GM12878 (cell line): ENCODE results near the gene KCNAB2. TPM values are rescaled to one million over a fixed set of nuclear protein-coding genes. Genes with fewer than 3 reads are reported as not detected.

ENCODE experiments used
- ATAC-seq: fragments of 200-7000 bp; cut with Tn5 transposase; 3 replicates; pipeline ENCODE4 v1.9.1; 2020; ENCODE audit warnings: mild to moderate bottlenecking, moderate library complexity
- BruUV-seq: library from RNA; stranded (reverse); fragments of 400-500 nt; replicated peaks from 2 replicates; lab custom pipeline; 2021; lab: Mats Ljungman, UMichigan
- CTCF ChIA-PET: fragments of 300-600 bp; sonication (Branson Sonifier 250); formaldehyde crosslinking; extraction: SDS; loops from one replicate; lab custom pipeline; 2021; ENCODE audit warnings: inconsistent platforms; lab: Yijun Ruan, JAX
- POLR2A ChIA-PET: fragments of 350-600 bp; formaldehyde crosslinking; extraction: SDS; loops from one replicate; lab custom pipeline; 2021; ENCODE audit warnings: inconsistent platforms; lab: Charles Lee
- RAD21 ChIA-PET: fragments of 300-600 bp; sonication (Branson Sonifier 250); formaldehyde crosslinking; loops from one replicate; lab custom pipeline; 2023; ENCODE audit warnings: antibody characterized with exemption; ENCODE audit not compliant: unreplicated experiment; lab: Charles Lee
- SMC1A ChIA-PET: fragments of 300-600 bp; sonication (Branson Sonifier 250); formaldehyde crosslinking; loops from one replicate; lab custom pipeline; 2023; ENCODE audit not compliant: unreplicated experiment, uncharacterized antibody; lab: Charles Lee
- DNase-seq: peaks from one replicate; pipeline ENCODE4 v3.0.0-alpha.2; 2011; ENCODE audit warnings: low read depth, low spot score
- FAIRE-seq: peaks from 3 replicates; lab custom pipeline; 2011; peaks lifted over from hg19 to GRCh38; lab: Jason Lieb, UNC
- H2AFZ ChIP-seq: 2 replicates; pipeline ENCODE4 v1.6.0; 2011; ENCODE audit warnings: low read depth, low read length, control low read depth; ENCODE audit not compliant: control insufficient read depth
- H3K27ac ChIP-seq: 2 replicates; pipeline ENCODE4 v1.5.1; 2011; ENCODE audit warnings: control low read depth; ENCODE audit not compliant: control insufficient read depth, insufficient read depth
- H3K27me3 ChIP-seq, 2 experiments: replicated peaks in 1 of 2; 2 replicates each; pipeline versions ENCODE4 v1.6.0 to v1.6.1; 2011; ENCODE audit warnings: low read length in 1 of 2; ENCODE audit not compliant: control insufficient read depth in 2 of 2, insufficient read depth in 2 of 2
- H3K36me3 ChIP-seq, 2 experiments: 2 replicates each; pipeline ENCODE4 v1.5.1; 2011; ENCODE audit warnings: low read length in 1 of 2; ENCODE audit not compliant: control insufficient read depth in 2 of 2, insufficient read depth in 2 of 2
- H3K4me1 ChIP-seq: 2 replicates; pipeline ENCODE4 v1.6.1; 2011; ENCODE audit warnings: mild to moderate bottlenecking, low read length, moderate library complexity, mixed read lengths; ENCODE audit not compliant: control insufficient read depth, insufficient read depth
- H3K4me2 ChIP-seq: 2 replicates; pipeline ENCODE4 v1.6.0; 2011; ENCODE audit warnings: control low read depth; ENCODE audit not compliant: control insufficient read depth, insufficient read depth
- H3K4me3 ChIP-seq: fragments of 200-600 bp; sonication (generic); 2 replicates; pipeline ENCODE4 v1.5.1; 2016
- H3K79me2 ChIP-seq: 2 replicates; pipeline ENCODE4 v1.6.0; 2011; ENCODE audit warnings: low read length; ENCODE audit not compliant: control insufficient read depth, insufficient read depth
- H3K9ac ChIP-seq: 2 replicates; pipeline ENCODE4 v1.8.0; 2011; ENCODE audit warnings: low read length, control low read depth, mixed read lengths; ENCODE audit not compliant: control insufficient read depth, insufficient read depth
- H3K9me3 ChIP-seq: replicated peaks from 3 replicates; pipeline ENCODE4 v1.5.1; 2011; ENCODE audit warnings: mild to moderate bottlenecking, low read length; ENCODE audit not compliant: control insufficient read depth, insufficient read depth
- H4K20me1 ChIP-seq: 2 replicates; pipeline ENCODE4 v1.6.0; 2011; ENCODE audit not compliant: control insufficient read depth, insufficient read depth
- CHD4 ChIP-seq: fragments of 200-600 bp; sonication (generic); IDR thresholded peaks from 2 replicates; pipeline ENCODE4 v1.6.1; 2016; ENCODE audit warnings: mild to moderate bottlenecking
- ESRRA ChIP-seq: IDR thresholded peaks from 2 replicates; pipeline ENCODE4 v1.6.1; 2012; ENCODE audit warnings: mild to moderate bottlenecking, low read length, improper control_type of control experiment
- EZH2 ChIP-seq: IDR thresholded peaks from 2 replicates; pipeline ENCODE4 v1.6.1; 2012; ENCODE audit warnings: low read depth, mild to moderate bottlenecking, control low read depth, inconsistent platforms, low read length, borderline replicate concordance; ENCODE audit not compliant: control insufficient read depth
- IKZF2 ChIP-seq, 2 experiments: fragments of 450-650 bp; IDR thresholded peaks; 2 replicates each; pipeline ENCODE4 v1.6.1; 2017; ENCODE audit warnings: mild to moderate bottlenecking in 2 of 2, moderate library complexity in 2 of 2
- MYC ChIP-seq: IDR thresholded peaks from 2 replicates; pipeline ENCODE4 v1.6.1; 2011; ENCODE audit warnings: mild to moderate bottlenecking, low read length, moderate library complexity, inconsistent platforms; ENCODE audit not compliant: insufficient read depth, insufficient replicate concordance, insufficient read length, severe bottlenecking
- PAX5 ChIP-seq: IDR thresholded peaks from 2 replicates; pipeline ENCODE4 v1.6.1; 2011; ENCODE audit warnings: low read depth, low read length, borderline replicate concordance
- PAX8 ChIP-seq: fragments of 450-650 bp; IDR thresholded peaks from 2 replicates; pipeline ENCODE4 v1.6.1; 2017; ENCODE audit warnings: mild to moderate bottlenecking, moderate library complexity
- RCOR1 ChIP-seq: conservative IDR thresholded peaks from 2 replicates; pipeline ENCODE4 v1.6.1; 2012; ENCODE audit warnings: low read depth, low read length, improper control_type of control experiment
- SMARCA5 ChIP-seq: fragments of 450-650 bp; IDR thresholded peaks from 2 replicates; pipeline ENCODE4 v1.6.1; 2017; ENCODE audit warnings: mild to moderate bottlenecking
- SP1 ChIP-seq: IDR thresholded peaks from one replicate; pipeline ENCODE4 v1.6.1; 2011; ENCODE audit warnings: low read depth, low read length
- SREBF1 ChIP-seq: IDR thresholded peaks from 2 replicates; pipeline ENCODE4 v1.6.1; 2012; ENCODE audit warnings: mild to moderate bottlenecking, low read length
- STAT3 ChIP-seq: IDR thresholded peaks from 2 replicates; pipeline ENCODE4 v1.6.1; 2011; ENCODE audit warnings: low read depth, low read length, improper control_type of control experiment
- SUPT20H ChIP-seq: IDR thresholded peaks from 2 replicates; pipeline ENCODE4 v1.6.1; 2011; ENCODE audit warnings: low read depth, mild to moderate bottlenecking, low read length, moderate library complexity, borderline replicate concordance; ENCODE audit not compliant: control insufficient read depth
- WGBS: methylation state at CpG from one replicate; pipeline ENCODE4 v1.1.6; 2016; ENCODE audit warnings: low lambda C conversion rate; ENCODE audit not compliant: insufficient replicate concordance, insufficient coverage; ENCODE audit errors: missing lambda C conversion rate; 5-methylcytosine and 5-hydroxymethylcytosine counted together
- in situ Hi-C: fragments of 300-500 bp; cut with MboI; formaldehyde crosslinking; loops from 9 replicates; pipeline ENCODE4 v1.14.3; 2018; ENCODE audit warnings: mixed read lengths
- intact Hi-C: fragments of 100-400 bp; cut with micrococcal nuclease; formaldehyde crosslinking; loops from one replicate; pipeline ENCODE4 v1.14.2; 2022; ENCODE audit not compliant: unreplicated experiment
- polyA plus RNA-seq, 11 experiments: library from polyadenylated mRNA; depleted of rRNA in 4 of 11; unstranded in 6 of 11; stranded (reverse) in 5 of 11; fragments of >200 nt; fragmentation: Nextera tagmentation in 4 of 11; fragmentation: Illumina TruSeq in 1 of 11; extraction: Ambion mirVana in 4 of 11; extraction: Trizol in 1 of 11; gene quantifications; 1 replicate in 1 of 11; 2 replicates in 10 of 11; pipeline versions ENCODE4 v1.2.1 to v1.2.3, GENCODE V29; 2011 to 2016; ENCODE audit warnings: inconsistent platforms in 2 of 11, missing spikeins in 2 of 11, low read depth in 1 of 11
- total RNA-seq, 4 experiments: library from RNA; depleted of rRNA in 3 of 4; stranded (reverse); fragments of >200 nt in 3 of 4; fragmentation: Illumina TruSeq in 1 of 4; extraction: Trizol in 1 of 4; gene quantifications; 2 replicates each; pipeline versions ENCODE4 v1.2.1 to v1.2.3, GENCODE V29; 2013 to 2021
- TF ChIP-seq, protein P1 (sequence below): fragments of 450-650 bp; IDR thresholded peaks from 2 replicates; pipeline ENCODE4 v1.6.1; 2017; ENCODE audit warnings: mild to moderate bottlenecking
- TF ChIP-seq, protein P2 (sequence below): IDR thresholded peaks from 2 replicates; pipeline ENCODE4 v1.6.1; 2011; ENCODE audit warnings: borderline replicate concordance, low read depth, mild to moderate bottlenecking, moderate library complexity, low read length; ENCODE audit not compliant: insufficient read depth, poor library complexity, severe bottlenecking
- TF ChIP-seq, protein P3 (sequence below): fragments of 450-650 bp; IDR thresholded peaks from 2 replicates; pipeline ENCODE4 v1.6.1; 2017; ENCODE audit warnings: mild to moderate bottlenecking, low read depth, inconsistent platforms; ENCODE audit not compliant: poor library complexity, severe bottlenecking
- TF ChIP-seq, protein P4 (sequence below): fragments of 450-650 bp; IDR thresholded peaks from 2 replicates; pipeline ENCODE4 v1.6.1; 2018; ENCODE audit warnings: borderline replicate concordance, mild to moderate bottlenecking; ENCODE audit not compliant: partially characterized antibody

The KCNAB2 gene
- total and polyA plus RNA-seq, 10 of the 15 experiments (the other 5 are each of a cell fraction or from before 2014, with no cell fraction given), result 2.9 to 123 (median 62.4) TPM

DNA sequence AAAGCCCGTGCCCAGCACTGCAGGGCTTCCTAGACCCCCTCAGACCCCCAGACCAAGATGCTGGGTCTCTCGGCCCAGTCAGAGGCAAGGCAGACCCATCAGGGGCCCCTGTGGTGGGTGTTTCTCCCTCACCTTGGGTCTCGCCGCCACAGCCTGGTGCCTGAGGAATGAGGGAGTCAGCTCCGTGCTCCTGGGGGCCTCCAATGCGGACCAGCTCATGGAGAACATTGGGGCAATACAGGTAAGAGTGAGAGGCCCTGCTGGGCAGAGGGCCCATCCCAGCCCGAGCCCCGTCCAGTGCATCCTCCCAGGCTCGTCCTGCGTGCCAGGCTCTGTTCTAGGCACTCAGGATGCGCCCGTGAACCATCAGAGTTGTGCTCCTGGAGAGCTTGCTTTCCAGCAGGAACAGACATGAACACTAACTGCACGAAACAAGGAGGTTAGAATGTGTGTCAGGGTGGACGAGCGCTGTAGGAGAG, 51.5 kb downstream of the KCNAB2 start:
- intact Hi-C loops, result no loop called here
- BruUV-seq, result no TSS peak
- SMC1A ChIA-PET, result no interaction called here
- DNase-seq (no peak), ATAC-seq (no peak), FAIRE-seq (no peak)
- POLR2A ChIA-PET, result no interaction called here
- H4K20me1 ChIP-seq, result no peaks in the 10 kb centered on the region
- H3K4me3 ChIP-seq, result no peak overlapping the region
- H3K36me3 ChIP-seq, result peaks cover 0 to 14% of the 10 kb centered on the region in 2 experiments; a peak in 3 of 4 replicates
- no peak overlapping the region for H3K9ac ChIP-seq
- H3K27me3 ChIP-seq, result no peaks in the 10 kb centered on the region
- no peak overlapping the region for H3K27ac ChIP-seq
- H3K4me1 ChIP-seq, result no peaks in the 10 kb centered on the region
- in situ Hi-C loops, result no loop called here
- H3K4me2 ChIP-seq, result no peak overlapping the region
- RAD21 ChIA-PET, result no interaction called here
- no peaks in the 10 kb centered on the region for H3K79me2 ChIP-seq
- TF ChIP-seq PAX5 (no peak), IKZF2 (IDR thresholded peaks at IDR 0.05) (no peak), SP1 (no peak), PAX8 (no peak), SREBF1 (no peak), ESRRA (no peak), RCOR1 (no peak), SMARCA5 (no peak), STAT3 (no peak), CHD4 (no peak), EZH2 (no peak), SUPT20H (no peak), MYC (no peak)
- TF ChIP-seq, protein P1, sequence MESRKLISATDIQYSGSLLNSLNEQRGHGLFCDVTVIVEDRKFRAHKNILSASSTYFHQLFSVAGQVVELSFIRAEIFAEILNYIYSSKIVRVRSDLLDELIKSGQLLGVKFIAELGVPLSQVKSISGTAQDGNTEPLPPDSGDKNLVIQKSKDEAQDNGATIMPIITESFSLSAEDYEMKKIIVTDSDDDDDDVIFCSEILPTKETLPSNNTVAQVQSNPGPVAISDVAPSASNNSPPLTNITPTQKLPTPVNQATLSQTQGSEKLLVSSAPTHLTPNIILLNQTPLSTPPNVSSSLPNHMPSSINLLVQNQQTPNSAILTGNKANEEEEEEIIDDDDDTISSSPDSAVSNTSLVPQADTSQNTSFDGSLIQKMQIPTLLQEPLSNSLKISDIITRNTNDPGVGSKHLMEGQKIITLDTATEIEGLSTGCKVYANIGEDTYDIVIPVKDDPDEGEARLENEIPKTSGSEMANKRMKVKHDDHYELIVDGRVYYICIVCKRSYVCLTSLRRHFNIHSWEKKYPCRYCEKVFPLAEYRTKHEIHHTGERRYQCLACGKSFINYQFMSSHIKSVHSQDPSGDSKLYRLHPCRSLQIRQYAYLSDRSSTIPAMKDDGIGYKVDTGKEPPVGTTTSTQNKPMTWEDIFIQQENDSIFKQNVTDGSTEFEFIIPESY, result no peak
- TF ChIP-seq, protein P2, sequence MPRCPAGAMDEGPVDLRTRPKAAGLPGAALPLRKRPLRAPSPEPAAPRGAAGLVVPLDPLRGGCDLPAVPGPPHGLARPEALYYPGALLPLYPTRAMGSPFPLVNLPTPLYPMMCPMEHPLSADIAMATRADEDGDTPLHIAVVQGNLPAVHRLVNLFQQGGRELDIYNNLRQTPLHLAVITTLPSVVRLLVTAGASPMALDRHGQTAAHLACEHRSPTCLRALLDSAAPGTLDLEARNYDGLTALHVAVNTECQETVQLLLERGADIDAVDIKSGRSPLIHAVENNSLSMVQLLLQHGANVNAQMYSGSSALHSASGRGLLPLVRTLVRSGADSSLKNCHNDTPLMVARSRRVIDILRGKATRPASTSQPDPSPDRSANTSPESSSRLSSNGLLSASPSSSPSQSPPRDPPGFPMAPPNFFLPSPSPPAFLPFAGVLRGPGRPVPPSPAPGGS, result no peak
- TF ChIP-seq, protein P3, sequence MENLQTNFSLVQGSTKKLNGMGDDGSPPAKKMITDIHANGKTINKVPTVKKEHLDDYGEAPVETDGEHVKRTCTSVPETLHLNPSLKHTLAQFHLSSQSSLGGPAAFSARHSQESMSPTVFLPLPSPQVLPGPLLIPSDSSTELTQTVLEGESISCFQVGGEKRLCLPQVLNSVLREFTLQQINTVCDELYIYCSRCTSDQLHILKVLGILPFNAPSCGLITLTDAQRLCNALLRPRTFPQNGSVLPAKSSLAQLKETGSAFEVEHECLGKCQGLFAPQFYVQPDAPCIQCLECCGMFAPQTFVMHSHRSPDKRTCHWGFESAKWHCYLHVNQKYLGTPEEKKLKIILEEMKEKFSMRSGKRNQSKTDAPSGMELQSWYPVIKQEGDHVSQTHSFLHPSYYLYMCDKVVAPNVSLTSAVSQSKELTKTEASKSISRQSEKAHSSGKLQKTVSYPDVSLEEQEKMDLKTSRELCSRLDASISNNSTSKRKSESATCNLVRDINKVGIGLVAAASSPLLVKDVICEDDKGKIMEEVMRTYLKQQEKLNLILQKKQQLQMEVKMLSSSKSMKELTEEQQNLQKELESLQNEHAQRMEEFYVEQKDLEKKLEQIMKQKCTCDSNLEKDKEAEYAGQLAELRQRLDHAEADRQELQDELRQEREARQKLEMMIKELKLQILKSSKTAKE, result no peak
- TF ChIP-seq, protein P4, sequence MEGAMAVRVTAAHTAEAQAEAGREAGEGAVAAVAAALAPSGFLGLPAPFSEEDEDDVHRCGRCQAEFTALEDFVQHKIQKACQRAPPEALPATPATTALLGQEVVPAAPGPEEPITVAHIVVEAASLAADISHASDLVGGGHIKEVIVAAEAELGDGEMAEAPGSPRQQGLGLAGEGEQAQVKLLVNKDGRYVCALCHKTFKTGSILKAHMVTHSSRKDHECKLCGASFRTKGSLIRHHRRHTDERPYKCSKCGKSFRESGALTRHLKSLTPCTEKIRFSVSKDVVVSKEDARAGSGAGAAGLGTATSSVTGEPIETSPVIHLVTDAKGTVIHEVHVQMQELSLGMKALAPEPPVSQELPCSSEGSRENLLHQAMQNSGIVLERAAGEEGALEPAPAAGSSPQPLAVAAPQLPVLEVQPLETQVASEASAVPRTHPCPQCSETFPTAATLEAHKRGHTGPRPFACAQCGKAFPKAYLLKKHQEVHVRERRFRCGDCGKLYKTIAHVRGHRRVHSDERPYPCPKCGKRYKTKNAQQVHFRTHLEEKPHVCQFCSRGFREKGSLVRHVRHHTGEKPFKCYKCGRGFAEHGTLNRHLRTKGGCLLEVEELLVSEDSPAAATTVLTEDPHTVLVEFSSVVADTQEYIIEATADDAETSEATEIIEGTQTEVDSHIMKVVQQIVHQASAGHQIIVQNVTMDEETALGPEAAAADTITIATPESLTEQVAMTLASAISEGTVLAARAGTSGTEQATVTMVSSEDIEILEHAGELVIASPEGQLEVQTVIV, result no peak
- 87% methylated on average over 15 of the region's 15 CpGs for WGBS
- H3K9me3 ChIP-seq, result no peaks in the 10 kb centered on the region
- H2AFZ ChIP-seq, result no peak overlapping the region
- CTCF ChIA-PET, result no interaction called here
